ENCODE data around the gene C16orf74. TPM values are rescaled to one million over a fixed set of nuclear protein-coding genes. Genes with fewer than 3 reads are reported as not detected.

Gene C16orf74
- total RNA-seq, 1 experiment from 2014 or later: 44.3 TPM

DNA sequence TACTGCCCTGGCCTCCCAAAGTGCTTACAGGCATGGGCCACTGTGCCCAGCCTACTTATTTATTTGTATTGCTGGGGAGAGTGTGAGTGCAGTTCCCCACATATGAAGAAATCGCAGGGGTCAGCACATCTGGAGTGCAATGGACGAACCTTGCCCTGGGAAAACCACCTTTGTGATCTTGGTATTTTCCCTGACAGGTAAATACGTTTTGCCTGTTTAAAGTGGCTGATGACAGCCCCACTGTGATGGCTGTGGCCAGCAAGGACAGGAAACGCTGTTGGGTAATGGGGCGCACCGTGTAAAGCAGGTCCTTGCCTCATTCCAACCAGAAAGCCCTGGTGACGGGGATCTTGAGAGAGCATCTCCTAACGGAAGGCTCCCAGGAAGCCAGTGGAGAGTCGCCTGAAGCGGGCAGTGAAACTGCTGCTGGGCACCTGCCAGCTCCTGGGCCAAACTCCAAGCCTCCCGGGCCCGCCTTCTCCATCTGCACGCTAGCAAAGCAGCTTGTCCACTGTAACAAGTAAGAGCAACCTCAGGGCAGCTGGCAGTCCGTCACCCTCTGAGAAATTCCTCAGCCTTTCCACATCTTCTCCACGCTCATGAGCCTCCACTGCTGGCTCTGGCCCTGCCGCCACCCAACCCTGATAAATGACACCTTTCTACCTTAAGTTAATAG is 30.9 kb upstream of the C16orf74 start:
- DNase-seq: no peak
- Histone ChIP-seq H3K4me3 (no peak overlapping the region), H3K9me3 (ENCODE audit: insufficient read depth, low read depth) (no peaks in the 10 kb centered on the region), H3K4me2 (no peak overlapping the region), H3K4me1 (replicated peaks; ENCODE audit: insufficient read depth) (peaks cover 23% of the 10 kb centered on the region), H4K20me1 (ENCODE audit: insufficient read depth) (peaks cover 31% of the 10 kb centered on the region), H3F3A (ENCODE audit: insufficient read depth, low read depth) (peaks cover 37% of the 10 kb centered on the region), H3K9me2 (ENCODE audit: insufficient read depth) (no peaks in the 10 kb centered on the region), H2AFZ (no peak overlapping the region), H3K27ac (no peak overlapping the region), H3K36me3 (ENCODE audit: low read depth) (peaks cover 16% of the 10 kb centered on the region; the same call in 1 of the 2 replicates), H3K27me3 (ENCODE audit: insufficient read depth, low read depth) (no peaks in the 10 kb centered on the region), H3K79me2 (ENCODE audit: low read depth) (peaks cover 8% of the 10 kb centered on the region; the same call in 1 of the 2 replicates)
- CTCF ChIA-PET: no interaction called here
- POLR2A ChIA-PET (ENCODE audit: unreplicated experiment): no interaction called here
- TF ChIP-seq EZH2 (IDR thresholded peaks at IDR 0.05; ENCODE audit: low read depth): no peak
- TF ChIP-seq, protein P1, sequence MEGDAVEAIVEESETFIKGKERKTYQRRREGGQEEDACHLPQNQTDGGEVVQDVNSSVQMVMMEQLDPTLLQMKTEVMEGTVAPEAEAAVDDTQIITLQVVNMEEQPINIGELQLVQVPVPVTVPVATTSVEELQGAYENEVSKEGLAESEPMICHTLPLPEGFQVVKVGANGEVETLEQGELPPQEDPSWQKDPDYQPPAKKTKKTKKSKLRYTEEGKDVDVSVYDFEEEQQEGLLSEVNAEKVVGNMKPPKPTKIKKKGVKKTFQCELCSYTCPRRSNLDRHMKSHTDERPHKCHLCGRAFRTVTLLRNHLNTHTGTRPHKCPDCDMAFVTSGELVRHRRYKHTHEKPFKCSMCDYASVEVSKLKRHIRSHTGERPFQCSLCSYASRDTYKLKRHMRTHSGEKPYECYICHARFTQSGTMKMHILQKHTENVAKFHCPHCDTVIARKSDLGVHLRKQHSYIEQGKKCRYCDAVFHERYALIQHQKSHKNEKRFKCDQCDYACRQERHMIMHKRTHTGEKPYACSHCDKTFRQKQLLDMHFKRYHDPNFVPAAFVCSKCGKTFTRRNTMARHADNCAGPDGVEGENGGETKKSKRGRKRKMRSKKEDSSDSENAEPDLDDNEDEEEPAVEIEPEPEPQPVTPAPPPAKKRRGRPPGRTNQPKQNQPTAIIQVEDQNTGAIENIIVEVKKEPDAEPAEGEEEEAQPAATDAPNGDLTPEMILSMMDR (conservative IDR thresholded peaks at IDR 0.05): no peak
- BruUV-seq (replicated peaks): no TSS peak
- intact Hi-C loops (cut with micrococcal nuclease; ENCODE audit: unreplicated experiment): no loop called here

DNA sequence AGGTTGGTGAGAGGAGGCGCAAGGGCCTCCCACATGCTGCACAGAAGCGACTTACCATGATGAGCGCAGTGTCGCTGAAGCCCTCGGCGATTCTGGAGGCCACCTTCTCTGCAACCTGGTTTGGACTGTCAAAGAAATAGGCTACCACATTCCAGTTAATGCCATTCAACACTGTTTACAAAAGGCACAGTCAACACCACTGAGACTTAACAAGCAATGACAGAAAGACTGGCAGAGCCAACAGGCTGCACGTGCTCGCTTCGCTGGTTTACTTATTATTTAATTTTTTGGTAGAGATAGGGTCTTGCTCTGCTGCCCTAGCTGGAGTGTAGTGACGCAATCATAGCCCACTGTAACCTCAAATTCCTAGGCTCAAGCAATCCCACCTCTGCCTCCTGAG is 30.3 kb upstream of the C16orf74 start:
- TF ChIP-seq, protein P1 (conservative IDR thresholded peaks at IDR 0.05): no peak
- TF ChIP-seq EZH2 (IDR thresholded peaks at IDR 0.05; ENCODE audit: low read depth): no peak
- Histone ChIP-seq H3K4me2 (no peak overlapping the region), H3K9me3 (ENCODE audit: insufficient read depth, low read depth) (no peaks in the 10 kb centered on the region), H3K27me3 (ENCODE audit: insufficient read depth, low read depth) (no peaks in the 10 kb centered on the region), H3K27ac (no peak overlapping the region), H3F3A (ENCODE audit: insufficient read depth, low read depth) (peaks cover 44% of the 10 kb centered on the region), H3K9me2 (ENCODE audit: insufficient read depth) (no peaks in the 10 kb centered on the region), H3K4me1 (replicated peaks; ENCODE audit: insufficient read depth) (peaks cover 30% of the 10 kb centered on the region), H4K20me1 (ENCODE audit: insufficient read depth) (peaks cover 26% of the 10 kb centered on the region), H3K79me2 (ENCODE audit: low read depth) (peaks cover 6% of the 10 kb centered on the region; the same call in 1 of the 2 replicates), H2AFZ (no peak overlapping the region), H3K36me3 (ENCODE audit: low read depth) (peaks cover 12% of the 10 kb centered on the region; the same call in 1 of the 2 replicates), H3K4me3 (no peak overlapping the region)
- CTCF ChIA-PET: no interaction called here
- POLR2A ChIA-PET (ENCODE audit: unreplicated experiment): interaction anchor here (0.6 kb wide), 1 partner anchor 35 kb away, joined by 3 read pairs; no protein-coding TSS in a partner anchor
- DNase-seq: no peak
- intact Hi-C loops (cut with micrococcal nuclease; ENCODE audit: unreplicated experiment): no loop called here
- no TSS peak for BruUV-seq (replicated peaks)

DNA sequence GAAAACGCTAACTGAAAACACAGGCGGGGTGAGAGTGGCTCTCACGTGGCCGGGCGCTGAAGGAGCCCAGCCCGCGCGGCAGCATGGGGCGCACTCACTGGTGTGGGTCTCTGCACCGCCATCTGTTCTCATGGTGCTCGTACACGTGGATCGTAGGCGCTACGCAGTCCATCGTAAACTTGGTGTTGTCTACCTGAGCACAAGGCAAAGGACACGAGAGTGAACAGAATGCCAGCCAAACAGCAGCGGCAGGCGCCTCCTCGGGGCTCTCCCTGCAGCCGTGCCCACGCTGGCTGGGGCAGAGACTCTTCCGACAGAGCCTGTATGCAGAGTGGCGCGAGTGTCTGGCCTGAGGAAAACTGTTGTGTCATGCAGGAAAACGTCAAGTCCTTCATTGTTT is 29.4 kb upstream of the C16orf74 start:
- TF ChIP-seq EZH2 (IDR thresholded peaks at IDR 0.05; ENCODE audit: low read depth): no peak
- TF ChIP-seq, protein P1 (conservative IDR thresholded peaks at IDR 0.05): no peak
- Histone ChIP-seq H3K9me2 (ENCODE audit: insufficient read depth) (no peaks in the 10 kb centered on the region), H3K36me3 (ENCODE audit: low read depth) (0 out of 2 replicates have a peak, but pooled peaks cover 12% of the 10 kb centered on the region), H3K4me2 (no peak overlapping the region), H3K4me3 (no peak overlapping the region), H2AFZ (no peak overlapping the region), H3K9me3 (ENCODE audit: insufficient read depth, low read depth) (no peaks in the 10 kb centered on the region), H4K20me1 (ENCODE audit: insufficient read depth) (peaks cover 19% of the 10 kb centered on the region), H3K4me1 (replicated peaks; ENCODE audit: insufficient read depth) (peaks cover 33% of the 10 kb centered on the region), H3F3A (ENCODE audit: insufficient read depth, low read depth) (peaks cover 52% of the 10 kb centered on the region), H3K79me2 (ENCODE audit: low read depth) (peaks cover 3% of the 10 kb centered on the region; the same call in 1 of the 2 replicates), H3K27ac (no peak overlapping the region), H3K27me3 (ENCODE audit: insufficient read depth, low read depth) (no peaks in the 10 kb centered on the region)
- CTCF ChIA-PET: no interaction called here
- no TSS peak for BruUV-seq (replicated peaks)
- intact Hi-C loops (cut with micrococcal nuclease; ENCODE audit: unreplicated experiment): no loop called here
- POLR2A ChIA-PET (ENCODE audit: unreplicated experiment): no interaction called here
- no peak for DNase-seq
